Type B pancreatic cell (in vitro differentiated cells): Measurements from ENCODE around the gene MAGEL2. TPM values are rescaled to one million over a fixed set of nuclear protein-coding genes. Genes with fewer than 3 reads are reported as not detected.

Experiments used
- DNase-seq: peaks from one replicate; pipeline ENCODE4 v3.0.0; 2021; ENCODE audit warnings: mixed read lengths; ENCODE audit not compliant: unreplicated experiment; ENCODE audit errors: extremely low spot score
- H3K27ac Mint-ChIP-seq: 2 replicates; pipeline ENCODE4 v1.8.0; 2021; ENCODE audit warnings: mild to moderate bottlenecking, mixed read lengths
- H3K27me3 Mint-ChIP-seq: 2 replicates; pipeline ENCODE4 v1.8.0; 2021; ENCODE audit warnings: mixed read lengths
- H3K36me3 Mint-ChIP-seq: 2 replicates; pipeline ENCODE4 v1.8.0; 2021; ENCODE audit warnings: mixed read lengths
- H3K4me1 Mint-ChIP-seq: one replicate; pipeline ENCODE4 v1.8.0; 2021; ENCODE audit warnings: mixed read lengths; ENCODE audit not compliant: unreplicated experiment
- H3K4me3 Mint-ChIP-seq: 2 replicates; pipeline ENCODE4 v1.8.0; 2021; ENCODE audit warnings: mild to moderate bottlenecking, mixed read lengths
- H3K9me3 Mint-ChIP-seq: 2 replicates; pipeline ENCODE4 v1.8.0; 2021; ENCODE audit warnings: mixed read lengths
- total RNA-seq: library from RNA; stranded (reverse); gene quantifications from 2 replicates; pipeline ENCODE4 v1.2.1, GENCODE V29; 2021; ENCODE audit warnings: low replicate concordance
- TF ChIP-seq, protein P1 (sequence below): fragments of 200-600 bp; sonication (generic); conservative IDR thresholded peaks from 2 replicates; pipeline ENCODE4 v1.5.0; 2021; ENCODE audit warnings: antibody characterized with exemption, mild to moderate bottlenecking

The MAGEL2 gene
- total RNA-seq, 1 donor from 2014 or later = 8.2 TPM

DNA sequence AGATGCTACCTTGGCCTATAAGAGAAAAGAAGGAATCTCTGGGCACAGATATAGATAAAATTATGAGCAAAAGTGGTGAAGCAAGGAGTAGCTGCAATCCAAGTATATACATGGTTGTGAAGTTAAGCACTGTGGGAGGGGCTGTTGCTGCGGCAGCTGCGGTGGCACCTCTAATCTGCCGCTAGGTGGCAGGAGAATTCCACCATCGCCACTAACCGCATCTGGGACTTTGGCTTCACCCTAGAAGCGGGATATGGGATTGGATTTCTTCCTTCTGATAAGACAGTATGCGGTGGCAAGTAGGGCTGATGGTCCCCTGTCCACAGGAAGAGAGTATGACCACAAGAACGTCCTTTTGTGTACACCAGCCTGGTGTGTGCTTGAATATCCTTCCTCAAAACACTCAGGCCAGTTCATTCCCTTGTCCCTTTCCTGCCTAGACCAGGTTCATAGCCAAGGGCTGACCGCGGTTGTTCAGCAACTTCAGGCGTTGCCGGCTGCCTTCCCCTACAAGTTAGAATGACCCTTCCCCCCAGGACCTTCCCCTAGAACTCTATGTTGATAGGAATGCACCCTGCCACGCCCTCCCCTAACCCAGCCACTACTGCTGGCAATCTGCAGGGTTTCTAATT is 5.1 kb downstream of the MAGEL2 start:
- H3K27me3 Mint-ChIP-seq = no peaks in the 10 kb centered on the region
- TF ChIP-seq, protein P1, sequence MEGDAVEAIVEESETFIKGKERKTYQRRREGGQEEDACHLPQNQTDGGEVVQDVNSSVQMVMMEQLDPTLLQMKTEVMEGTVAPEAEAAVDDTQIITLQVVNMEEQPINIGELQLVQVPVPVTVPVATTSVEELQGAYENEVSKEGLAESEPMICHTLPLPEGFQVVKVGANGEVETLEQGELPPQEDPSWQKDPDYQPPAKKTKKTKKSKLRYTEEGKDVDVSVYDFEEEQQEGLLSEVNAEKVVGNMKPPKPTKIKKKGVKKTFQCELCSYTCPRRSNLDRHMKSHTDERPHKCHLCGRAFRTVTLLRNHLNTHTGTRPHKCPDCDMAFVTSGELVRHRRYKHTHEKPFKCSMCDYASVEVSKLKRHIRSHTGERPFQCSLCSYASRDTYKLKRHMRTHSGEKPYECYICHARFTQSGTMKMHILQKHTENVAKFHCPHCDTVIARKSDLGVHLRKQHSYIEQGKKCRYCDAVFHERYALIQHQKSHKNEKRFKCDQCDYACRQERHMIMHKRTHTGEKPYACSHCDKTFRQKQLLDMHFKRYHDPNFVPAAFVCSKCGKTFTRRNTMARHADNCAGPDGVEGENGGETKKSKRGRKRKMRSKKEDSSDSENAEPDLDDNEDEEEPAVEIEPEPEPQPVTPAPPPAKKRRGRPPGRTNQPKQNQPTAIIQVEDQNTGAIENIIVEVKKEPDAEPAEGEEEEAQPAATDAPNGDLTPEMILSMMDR = peak; percentile 89
- no peaks in the 10 kb centered on the region for H3K9me3 Mint-ChIP-seq
- no peak for DNase-seq
- no peak overlapping the region for H3K27ac Mint-ChIP-seq
- no peaks in the 10 kb centered on the region for H3K4me1 Mint-ChIP-seq
- no peaks in the 10 kb centered on the region for H3K36me3 Mint-ChIP-seq
- H3K4me3 Mint-ChIP-seq = no peak overlapping the region

DNA sequence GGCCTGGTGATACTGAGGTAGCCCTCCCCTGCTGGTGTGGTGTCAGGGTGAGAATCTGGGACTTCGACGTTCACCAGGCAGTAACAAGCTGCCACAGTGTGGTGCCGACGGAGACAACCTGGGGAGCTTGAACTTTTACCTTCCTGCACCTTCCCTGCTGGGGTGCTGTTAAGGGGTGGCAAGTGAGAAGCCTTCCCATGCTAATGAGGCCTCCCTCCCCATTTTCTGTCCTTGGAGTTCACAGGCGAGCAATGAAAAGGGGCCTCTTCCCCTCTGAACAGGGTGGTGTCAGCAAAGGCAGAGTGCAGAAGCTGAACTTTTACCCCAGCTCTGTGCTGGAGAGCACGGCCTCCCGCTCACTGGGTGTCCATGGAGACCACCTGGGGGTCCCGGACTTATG is 13.5 kb downstream of the MAGEL2 start:
- Mint-ChIP-seq H3K27me3 (no peaks in the 10 kb centered on the region), H3K4me3 (no peak overlapping the region), H3K9me3 (no peaks in the 10 kb centered on the region), H3K36me3 (no peaks in the 10 kb centered on the region), H3K4me1 (no peaks in the 10 kb centered on the region), H3K27ac (no peak overlapping the region)
- TF ChIP-seq, protein P1 = no peak
- DNase-seq = no peak

DNA sequence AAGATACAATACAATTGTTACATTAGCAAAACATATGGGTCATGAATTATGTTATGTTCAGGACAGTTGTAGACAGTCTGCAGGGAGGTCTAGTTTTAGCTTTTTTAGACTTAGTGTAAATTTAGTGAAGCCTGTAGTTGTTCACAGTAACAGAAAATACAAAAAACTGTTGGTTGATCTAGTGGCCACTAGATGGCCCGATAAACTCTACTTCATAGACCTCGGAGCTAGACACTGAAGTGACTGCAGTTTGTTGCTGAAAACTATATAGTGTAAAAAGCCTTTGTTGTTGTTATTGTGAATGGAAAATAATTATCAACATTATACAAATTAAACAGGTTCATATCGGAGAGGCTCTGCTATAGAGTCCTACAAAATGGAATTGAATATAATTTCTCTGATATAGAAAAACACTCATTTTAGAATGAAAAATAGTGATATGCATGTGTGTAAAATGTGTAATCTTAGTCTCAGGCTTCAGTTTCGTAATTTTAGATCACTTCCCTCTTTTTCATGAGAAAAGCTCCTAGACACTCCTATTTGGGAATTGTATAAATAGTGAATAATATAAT is 18.3 kb downstream of the MAGEL2 start:
- Mint-ChIP-seq H3K9me3 (no peaks in the 10 kb centered on the region), H3K4me1 (no peaks in the 10 kb centered on the region), H3K36me3 (no peaks in the 10 kb centered on the region), H3K4me3 (peak overlapping the region; percentile 55), H3K27ac (no peak overlapping the region), H3K27me3 (no peaks in the 10 kb centered on the region)
- no peak for DNase-seq
- TF ChIP-seq, protein P1 = peak; percentile 73

DNA sequence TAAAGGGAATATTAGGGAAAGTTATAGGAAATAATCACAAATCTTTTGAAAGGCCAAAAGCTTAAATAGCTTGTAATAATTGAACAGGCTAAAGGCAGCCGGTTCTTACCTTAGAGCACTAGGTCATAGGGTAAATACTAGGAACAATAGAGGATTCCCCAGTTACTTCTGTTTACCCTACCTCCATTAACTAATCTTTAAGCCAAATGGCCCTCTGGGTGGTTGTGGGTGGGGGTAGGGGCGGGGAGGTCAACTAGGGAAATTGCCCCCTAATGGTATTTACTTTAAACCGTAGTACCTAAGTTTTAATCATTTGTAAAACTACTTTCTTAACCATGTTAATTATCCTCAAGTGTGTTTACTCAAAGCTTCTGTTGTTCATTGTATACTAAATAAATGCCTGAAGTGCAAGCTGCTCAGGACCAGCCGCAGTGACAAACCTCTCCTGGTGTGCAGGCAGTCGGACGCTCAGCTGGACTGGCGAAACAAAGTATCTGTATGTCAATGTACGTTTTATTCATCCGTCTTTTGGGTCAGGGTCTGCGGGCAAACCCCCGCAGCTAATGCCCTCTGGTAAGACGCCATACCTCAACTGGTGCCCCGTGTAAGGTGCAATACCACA is 18.9 kb downstream of the MAGEL2 start:
- Mint-ChIP-seq H3K27me3 (no peaks in the 10 kb centered on the region), H3K4me3 (peak overlapping the region; percentile 55), H3K9me3 (no peaks in the 10 kb centered on the region)

DNA sequence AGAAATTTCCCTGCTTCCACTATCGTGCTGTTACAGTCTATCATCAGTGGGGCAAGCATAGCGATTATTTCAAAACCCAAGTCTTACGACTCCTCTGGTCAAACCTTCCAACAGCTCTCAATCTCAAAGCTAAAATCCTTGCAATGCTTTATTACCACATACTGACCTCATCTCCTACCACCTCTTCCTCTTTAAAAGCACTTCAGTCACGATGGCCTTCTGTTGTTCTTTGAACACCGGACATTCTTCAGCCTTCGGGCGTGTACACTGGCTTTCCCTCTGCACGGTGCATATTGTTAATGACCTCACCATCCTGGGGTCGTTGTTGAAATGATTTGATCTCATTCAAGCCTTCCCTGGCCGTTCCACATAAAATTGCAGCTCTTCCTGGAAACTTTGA is 31.1 kb downstream of the MAGEL2 start:
- H3K4me3 Mint-ChIP-seq = no peak overlapping the region
- peaks cover 5% of the 10 kb centered on the region for H3K9me3 Mint-ChIP-seq
- H3K27ac Mint-ChIP-seq = no peak overlapping the region
- no peaks in the 10 kb centered on the region for H3K36me3 Mint-ChIP-seq
- no peaks in the 10 kb centered on the region for H3K4me1 Mint-ChIP-seq
- no peak for DNase-seq
- TF ChIP-seq, protein P1 = no peak
- no peaks in the 10 kb centered on the region for H3K27me3 Mint-ChIP-seq

More for the DNA sequence above, 18.9 kb downstream of the MAGEL2 start:
- TF ChIP-seq, protein P1 = no peak
- Mint-ChIP-seq H3K36me3 (no peaks in the 10 kb centered on the region), H3K27ac (no peak overlapping the region), H3K4me1 (no peaks in the 10 kb centered on the region)
- DNase-seq = no peak
